GM18498 (cell line): ENCODE results near the gene ARNT2.

Experiments
- ATAC-seq: cut with Tn5 transposase; IDR thresholded peaks from one replicate; pipeline ENCODE4 v1.9.1; 2021; ENCODE audit warnings: mild to moderate bottlenecking, moderate library complexity; ENCODE audit not compliant: unreplicated experiment

ARNT2 gene

GRCh38 chr15:80487839-80488390 is 83.7 kb downstream of the ARNT2 start:
- no peak for ATAC-seq

GRCh38 chr15:80489030-80489594 is 84.9 kb downstream of the ARNT2 start:
- no peak for ATAC-seq

GRCh38 chr15:80490431-80490990 is 86.3 kb downstream of the ARNT2 start:
- ATAC-seq: no peak

GRCh38 chr15:80491163-80491847 is 87.1 kb downstream of the ARNT2 start:
- no peak for ATAC-seq

GRCh38 chr15:80492409-80492808 is 88.2 kb downstream of the ARNT2 start:
- no peak for ATAC-seq

- ATAC-seq: no peak
Observed at GRCh38 chr15:80492874-80493273, 88.7 kb downstream of the ARNT2 start.

- no peak for ATAC-seq
Observed at GRCh38 chr15:80494351-80494751, 90.2 kb downstream of the ARNT2 start.

- no peak for ATAC-seq
Observed at GRCh38 chr15:80494756-80495155, 90.6 kb downstream of the ARNT2 start.

- ATAC-seq: no peak
Observed at GRCh38 chr15:80495401-80495942, 91.3 kb downstream of the ARNT2 start.

- ATAC-seq: no peak
Observed at GRCh38 chr15:80496096-80496495, 91.9 kb downstream of the ARNT2 start.

GRCh38 chr15:80497221-80497620 is 93.0 kb downstream of the ARNT2 start:
- ATAC-seq: no peak

GRCh38 chr15:80498652-80499051 is 94.5 kb downstream of the ARNT2 start:
- ATAC-seq: no peak

- ATAC-seq: no peak
Observed at GRCh38 chr15:80500021-80500420, 95.8 kb downstream of the ARNT2 start.

- ATAC-seq: no peak
Observed at GRCh38 chr15:80501476-80501875, 97.3 kb downstream of the ARNT2 start.

GRCh38 chr15:80502782-80503181 is 98.6 kb downstream of the ARNT2 start:
- no peak for ATAC-seq

GRCh38 chr15:80503319-80503952 is 99.3 kb downstream of the ARNT2 start:
- ATAC-seq: no peak

- ATAC-seq: no peak
Observed at GRCh38 chr15:80504931-80505330, 100.7 kb downstream of the ARNT2 start.

- no peak for ATAC-seq
Observed at GRCh38 chr15:80506286-80506893, 102.2 kb downstream of the ARNT2 start.

- ATAC-seq: no peak
Observed at GRCh38 chr15:80507131-80507530, 102.9 kb downstream of the ARNT2 start.

- ATAC-seq: no peak
Observed at GRCh38 chr15:80507638-80508316, 103.6 kb downstream of the ARNT2 start.
